GM21737 (cell line): ENCODE results near the gene DYRK3.

Experiments
- ATAC-seq: cut with Tn5 transposase; IDR thresholded peaks from one replicate; pipeline ENCODE4 v1.9.1; 2021; ENCODE audit warnings: mild to moderate bottlenecking, moderate library complexity; ENCODE audit not compliant: unreplicated experiment

The DYRK3 gene

GRCh38 chr1:206681359-206681758, 46.0 kb downstream of the DYRK3 start:
- no peak for ATAC-seq

- ATAC-seq, result no peak
Observed at GRCh38 chr1:206682111-206682510, 46.8 kb downstream of the DYRK3 start.

DNA sequence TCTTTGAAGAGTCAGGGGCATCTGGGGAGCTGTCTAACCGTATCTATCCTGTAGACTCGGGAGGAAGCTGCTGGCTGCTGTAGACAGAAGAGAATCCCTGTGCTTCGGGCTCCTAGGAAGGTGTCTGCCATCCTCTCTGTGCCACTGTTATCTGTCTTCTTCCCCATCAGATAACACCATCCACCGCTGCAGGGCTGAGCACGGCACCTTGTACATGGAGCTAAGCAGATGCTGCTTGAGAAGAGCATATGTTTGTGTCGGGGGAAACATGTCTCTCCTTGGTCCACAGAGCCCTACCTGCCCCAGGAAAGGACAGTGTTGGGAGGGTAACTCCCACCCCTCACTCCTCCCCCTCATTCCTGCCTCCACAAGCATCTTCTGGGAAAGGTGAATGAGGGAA, 48.0 kb downstream of the DYRK3 start:
- no peak for ATAC-seq

GRCh38 chr1:206684003-206684402, 48.7 kb downstream of the DYRK3 start:
- ATAC-seq, result no peak

DNA sequence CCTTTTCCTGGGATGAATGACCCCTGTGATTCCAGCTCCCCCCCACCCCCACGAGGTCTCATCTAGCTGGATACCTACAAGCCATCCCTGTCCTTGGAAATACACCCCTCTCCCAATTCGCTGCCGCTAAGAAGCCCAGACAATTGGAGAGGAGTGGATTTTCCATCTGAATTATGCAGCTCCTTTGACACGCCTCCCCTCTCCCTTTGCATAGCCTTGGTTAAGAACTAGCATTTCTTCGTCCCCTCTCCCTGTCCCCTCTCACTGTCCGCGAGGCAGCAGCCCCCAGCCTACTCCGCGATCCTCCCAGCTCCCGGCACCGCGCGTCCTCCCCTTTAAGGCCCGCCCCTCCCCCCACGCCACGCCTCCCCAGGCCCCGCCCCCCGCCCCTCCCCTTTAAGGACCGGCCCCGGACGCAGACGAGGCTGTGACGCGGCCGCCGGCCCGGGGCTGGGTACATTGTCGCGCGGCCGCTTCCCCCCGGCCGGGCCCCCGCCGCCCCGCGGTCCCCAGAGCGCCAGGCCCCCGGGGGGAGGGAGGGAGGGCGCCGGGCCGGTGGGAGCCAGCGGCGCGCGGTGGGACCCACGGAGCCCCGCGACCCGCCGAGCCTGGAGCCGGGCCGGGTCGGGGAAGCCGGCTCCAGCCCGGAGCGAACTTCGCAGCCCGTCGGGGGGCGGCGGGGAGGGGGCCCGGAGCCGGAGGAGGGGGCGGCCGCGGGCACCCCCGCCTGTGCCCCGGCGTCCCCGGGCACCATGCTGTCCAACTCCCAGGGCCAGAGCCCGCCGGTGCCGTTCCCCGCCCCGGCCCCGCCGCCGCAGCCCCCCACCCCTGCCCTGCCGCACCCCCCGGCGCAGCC, 49.4 kb downstream of the DYRK3 start, which contains the start of gene MAPKAPK2:
MAPKAPK2 (plus strand) TSS at position 428 of the 856 bp plus-strand sequence; CDS start at position 753, 325 bp downstream.
- ATAC-seq, result peak; percentile 49

GRCh38 chr1:206685334-206685768, 50.0 kb downstream of the DYRK3 start:
- ATAC-seq, result peak; percentile 32

GRCh38 chr1:206685769-206686477, 50.6 kb downstream of the DYRK3 start:
- peak; percentile 18 for ATAC-seq

- no peak for ATAC-seq
Observed at GRCh38 chr1:206686478-206687249, 51.3 kb downstream of the DYRK3 start.

DNA sequence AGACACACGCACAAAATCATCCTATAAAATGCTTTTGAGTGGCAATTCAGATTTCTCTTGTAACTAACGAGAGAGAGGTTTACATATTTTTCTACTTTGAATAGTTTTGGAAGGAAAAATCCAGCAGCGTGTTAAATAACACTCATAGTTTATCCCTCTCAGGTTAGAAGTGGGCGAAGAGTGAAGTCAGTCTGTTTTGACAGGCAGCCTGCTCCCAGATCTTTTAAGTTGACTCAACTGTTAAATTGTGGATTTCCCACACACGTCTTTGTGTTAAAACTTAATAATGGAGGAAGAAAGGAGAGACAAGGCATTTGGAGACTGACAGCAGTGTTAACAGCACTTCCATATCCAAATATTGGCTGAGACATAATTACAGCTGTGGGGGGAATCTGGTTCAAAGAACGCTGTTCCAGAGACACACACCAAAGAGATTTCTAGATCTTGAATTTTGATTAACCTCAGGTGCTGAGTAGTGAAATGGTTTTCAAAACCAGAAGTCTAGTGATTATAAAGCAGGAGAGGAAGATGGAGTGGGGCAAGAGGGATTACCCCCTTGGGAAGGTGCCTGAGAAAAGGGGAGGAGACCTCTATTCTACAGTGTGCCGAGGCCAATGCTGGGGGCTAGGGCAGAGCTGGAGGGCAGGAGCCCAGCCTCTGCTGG, 52.0 kb downstream of the DYRK3 start:
- no peak for ATAC-seq

GRCh38 chr1:206687915-206688442, 52.6 kb downstream of the DYRK3 start:
- ATAC-seq, result no peak

- no peak for ATAC-seq
Observed at GRCh38 chr1:206690516-206690915, 55.2 kb downstream of the DYRK3 start.

- no peak for ATAC-seq
Observed at GRCh38 chr1:206691604-206692003, 56.3 kb downstream of the DYRK3 start.

DNA sequence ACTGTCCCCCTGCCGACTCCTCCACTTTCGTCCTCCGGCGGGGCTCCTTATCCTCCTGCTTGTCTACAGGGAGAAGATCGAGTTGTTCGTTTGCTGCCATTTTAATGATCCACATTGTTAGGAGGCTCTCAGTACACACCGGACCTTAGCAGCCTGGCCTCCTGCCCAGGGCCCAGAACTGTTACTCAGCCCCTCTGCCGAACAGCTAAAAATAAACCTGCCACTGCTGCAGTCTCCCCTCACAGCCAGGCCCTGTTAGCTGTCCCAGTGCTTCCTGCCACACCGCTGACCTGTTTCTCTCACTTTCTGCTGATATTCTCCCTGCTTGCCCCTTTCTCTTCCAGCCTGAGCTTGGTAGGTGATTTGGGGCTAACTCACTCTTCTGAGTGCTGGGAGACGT, 57.7 kb downstream of the DYRK3 start:
- ATAC-seq, result no peak

- ATAC-seq, result no peak
Observed at GRCh38 chr1:206693592-206693991, 58.3 kb downstream of the DYRK3 start.

DNA sequence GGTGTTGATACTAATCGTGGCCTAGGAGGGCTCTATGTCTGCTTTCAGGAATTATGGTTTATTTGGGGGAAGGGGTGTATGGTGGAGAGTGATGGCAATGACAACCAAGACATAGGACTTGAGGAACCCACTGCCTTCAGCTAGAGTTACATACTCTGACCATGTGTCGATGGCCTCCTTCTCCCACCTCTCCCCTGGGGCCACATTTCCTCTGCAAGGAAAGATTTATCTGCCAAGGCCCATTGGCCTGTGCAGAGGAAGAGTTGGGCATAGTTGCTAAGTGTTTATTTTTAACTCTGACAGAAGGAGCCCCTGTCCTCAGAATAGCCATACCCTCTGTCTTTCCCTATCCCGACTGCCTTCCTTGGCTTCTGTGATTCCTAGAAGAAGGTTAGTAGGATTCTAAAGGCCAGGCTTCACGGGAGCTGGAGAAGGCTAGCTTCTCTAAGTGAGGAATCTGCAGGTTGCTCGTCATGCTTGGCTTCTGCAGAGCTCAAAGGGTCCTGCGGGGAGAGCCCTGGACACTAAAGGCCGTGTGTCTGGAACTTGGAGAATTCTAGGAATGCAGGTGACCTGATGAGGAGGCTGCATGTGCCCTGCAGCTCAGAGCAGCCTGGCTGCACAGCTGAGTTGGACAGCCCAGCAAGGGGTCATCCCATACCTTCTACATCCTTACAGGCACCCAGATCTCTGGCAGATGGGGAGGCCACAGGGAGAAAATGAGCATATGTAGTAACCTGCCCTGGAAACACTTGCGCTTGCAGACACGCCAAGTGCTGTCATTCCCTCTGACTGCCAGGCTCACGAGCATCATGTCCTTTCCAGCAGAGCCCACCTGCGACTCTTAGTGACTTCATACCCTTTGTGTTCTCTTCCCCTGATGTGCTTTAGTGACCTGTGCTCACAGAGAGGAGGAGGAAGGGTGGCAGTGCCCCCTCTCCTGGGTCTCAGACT, 59.1 kb downstream of the DYRK3 start:
- no peak for ATAC-seq

DNA sequence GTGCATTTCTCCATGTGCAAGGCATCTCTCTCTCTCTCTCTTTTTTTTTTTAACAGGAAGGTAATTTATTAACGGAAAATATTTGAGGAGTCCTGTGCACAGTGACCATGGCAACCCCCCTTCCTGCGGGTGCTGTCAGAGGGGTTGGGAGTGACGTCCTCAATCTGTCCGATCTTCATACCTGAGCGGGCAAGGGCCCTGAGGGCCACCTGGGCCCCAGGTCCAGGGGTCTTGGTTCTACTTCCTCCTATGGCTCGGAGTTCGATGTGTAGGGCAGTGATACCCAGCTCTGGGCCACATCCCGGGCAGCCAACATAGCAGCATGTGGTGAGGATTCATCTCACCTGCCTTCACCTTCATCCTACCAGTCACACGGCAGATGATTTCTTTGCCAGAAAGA, 60.4 kb downstream of the DYRK3 start:
- no peak for ATAC-seq

DNA sequence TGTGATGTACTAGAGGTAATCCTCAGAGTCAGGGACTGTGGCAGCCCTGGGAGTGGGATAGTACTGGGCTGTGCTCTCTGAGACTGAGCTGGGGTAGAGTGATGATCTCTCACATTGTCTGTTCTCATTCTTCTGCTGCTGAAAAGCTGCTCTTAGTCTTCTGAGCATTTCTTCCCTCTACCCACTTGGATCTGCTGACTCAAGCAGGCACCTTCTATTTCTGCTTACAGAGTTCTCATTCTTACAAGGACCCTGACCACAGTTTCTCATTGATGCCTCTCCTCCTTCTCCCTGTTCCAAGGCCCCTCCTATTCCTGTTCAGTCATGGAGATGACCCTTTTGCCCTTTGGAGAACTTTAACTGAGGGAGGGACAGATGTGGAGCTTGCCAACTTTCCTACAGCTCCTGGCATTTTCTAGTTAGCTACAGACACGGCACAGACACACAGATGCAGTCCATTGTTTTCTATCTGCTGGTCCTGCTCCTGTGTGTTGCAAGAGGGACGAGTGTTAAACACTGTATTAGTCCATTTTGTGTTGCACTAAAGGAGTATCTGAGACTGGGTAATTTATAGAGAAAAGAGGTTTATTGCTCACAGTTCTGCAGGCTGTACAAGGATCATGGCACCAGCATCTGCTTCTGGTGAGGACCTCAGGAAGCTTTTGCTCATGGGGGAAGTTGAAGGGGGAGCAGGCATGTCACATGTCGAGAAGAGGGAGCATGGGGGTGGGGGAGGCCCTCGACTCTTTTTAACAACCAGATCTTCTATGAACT, 61.7 kb downstream of the DYRK3 start:
- no peak for ATAC-seq

- ATAC-seq, result no peak
Observed at GRCh38 chr1:206698011-206698410, 62.7 kb downstream of the DYRK3 start.
